ENCODE measurements around the gene UCN.

Gene UCN

DNA sequence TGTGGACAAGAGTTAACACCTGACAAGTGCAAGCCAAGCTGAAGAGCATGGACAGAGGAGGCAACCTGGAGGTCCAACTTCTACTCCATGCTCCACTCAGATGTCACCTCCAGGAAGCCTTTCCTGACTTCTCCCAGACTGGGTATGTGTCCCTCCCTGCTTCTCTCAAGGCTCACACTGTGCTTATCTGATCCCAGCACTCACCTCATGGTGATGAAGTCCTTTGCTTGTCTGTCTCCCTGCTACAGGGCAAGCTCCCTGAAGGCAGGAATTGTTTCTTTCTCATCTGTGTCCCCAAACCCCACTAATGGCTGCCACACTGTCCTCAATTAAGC is 42.7 kb downstream of the UCN start:
- no peak for DNase-seq
- H3K27ac Mint-ChIP-seq = no peak overlapping the region
- peak overlapping the region; percentile 24 for H3K4me3 Mint-ChIP-seq
- peaks cover 16% of the 10 kb centered on the region for H3K27me3 Mint-ChIP-seq (ENCODE audit: low read depth, poor library complexity)
- TF ChIP-seq, protein P1, sequence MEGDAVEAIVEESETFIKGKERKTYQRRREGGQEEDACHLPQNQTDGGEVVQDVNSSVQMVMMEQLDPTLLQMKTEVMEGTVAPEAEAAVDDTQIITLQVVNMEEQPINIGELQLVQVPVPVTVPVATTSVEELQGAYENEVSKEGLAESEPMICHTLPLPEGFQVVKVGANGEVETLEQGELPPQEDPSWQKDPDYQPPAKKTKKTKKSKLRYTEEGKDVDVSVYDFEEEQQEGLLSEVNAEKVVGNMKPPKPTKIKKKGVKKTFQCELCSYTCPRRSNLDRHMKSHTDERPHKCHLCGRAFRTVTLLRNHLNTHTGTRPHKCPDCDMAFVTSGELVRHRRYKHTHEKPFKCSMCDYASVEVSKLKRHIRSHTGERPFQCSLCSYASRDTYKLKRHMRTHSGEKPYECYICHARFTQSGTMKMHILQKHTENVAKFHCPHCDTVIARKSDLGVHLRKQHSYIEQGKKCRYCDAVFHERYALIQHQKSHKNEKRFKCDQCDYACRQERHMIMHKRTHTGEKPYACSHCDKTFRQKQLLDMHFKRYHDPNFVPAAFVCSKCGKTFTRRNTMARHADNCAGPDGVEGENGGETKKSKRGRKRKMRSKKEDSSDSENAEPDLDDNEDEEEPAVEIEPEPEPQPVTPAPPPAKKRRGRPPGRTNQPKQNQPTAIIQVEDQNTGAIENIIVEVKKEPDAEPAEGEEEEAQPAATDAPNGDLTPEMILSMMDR (IDR thresholded peaks at IDR 0.05) = no peak
- H3K9me3 Mint-ChIP-seq = no peaks in the 10 kb centered on the region
- H3K36me3 Mint-ChIP-seq (ENCODE audit: low read depth) = no peaks in the 10 kb centered on the region
- peaks cover 34% of the 10 kb centered on the region for H3K4me1 Mint-ChIP-seq

DNA sequence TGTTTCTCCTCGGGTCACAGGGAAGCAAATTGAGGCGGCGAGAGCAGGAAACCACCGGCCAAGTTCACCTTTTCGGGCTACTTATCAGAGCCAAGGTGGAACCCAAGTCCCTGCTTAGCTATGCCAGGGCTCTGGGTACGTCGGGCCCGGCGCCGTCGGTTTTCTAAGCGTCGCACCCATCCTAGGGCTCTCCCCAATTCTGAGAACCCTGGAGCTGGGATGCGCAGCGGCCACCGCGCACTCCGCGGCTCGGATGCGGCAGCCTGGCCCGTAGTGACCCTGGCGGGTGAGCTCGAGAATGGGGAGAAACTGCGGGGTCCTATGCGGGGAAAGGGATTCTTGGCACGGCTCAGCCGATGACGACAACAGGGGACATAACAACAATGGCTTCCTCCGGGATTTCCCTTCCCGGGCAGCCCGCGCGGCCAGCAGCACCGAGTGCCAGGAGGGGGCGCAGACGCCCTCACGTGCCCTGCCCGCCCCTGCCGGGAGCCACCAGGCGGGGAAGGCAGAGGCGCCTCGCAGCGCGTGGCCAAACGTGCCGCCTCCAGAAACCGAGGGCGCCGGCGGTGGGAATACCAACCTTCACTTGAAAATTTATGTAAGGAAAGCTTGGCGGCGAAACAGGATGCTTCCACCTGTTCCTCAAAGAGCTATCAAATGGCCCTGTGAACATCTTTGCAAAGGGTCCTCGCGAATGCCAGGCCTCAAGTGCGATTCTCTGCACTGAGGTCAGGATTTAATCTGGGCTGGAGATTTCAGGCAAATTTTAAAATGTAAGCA is 43.3 kb downstream of the UCN start:
- DNase-seq = peak; percentile 84
- no peak overlapping the region for H3K27ac Mint-ChIP-seq

DNA sequence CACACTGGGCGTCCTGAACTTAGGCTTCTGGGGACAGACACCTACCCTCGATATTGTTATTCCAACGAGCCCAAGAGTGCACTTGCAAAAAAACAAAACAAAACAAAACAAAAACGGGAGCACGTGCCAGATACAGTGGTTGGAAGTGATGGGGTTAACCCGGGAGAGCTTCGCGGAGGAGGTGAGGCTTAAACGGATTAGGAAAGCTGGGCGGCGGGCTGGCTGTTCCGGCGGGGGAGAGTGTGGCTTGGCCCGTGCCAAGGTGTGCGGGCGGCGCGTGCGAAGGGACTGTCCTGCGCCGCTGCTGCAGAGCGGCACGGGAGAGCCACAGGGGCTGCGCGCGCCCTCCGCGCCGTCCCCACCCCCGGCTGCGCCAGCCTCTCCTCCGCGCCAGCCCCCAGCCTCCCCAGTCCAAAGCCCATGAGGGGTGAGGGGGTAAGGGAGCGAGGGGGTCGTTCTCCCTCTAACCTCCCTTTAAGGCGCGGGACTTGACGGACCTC is 43.9 kb downstream of the UCN start:
- Mint-ChIP-seq H3K4me3 (peak overlapping the region; percentile 82), H3K27me3 (ENCODE audit: low read depth, poor library complexity) (peaks cover 28% of the 10 kb centered on the region), H3K36me3 (ENCODE audit: low read depth) (no peaks in the 10 kb centered on the region), H3K27ac (no peak overlapping the region), H3K4me1 (peaks cover 34% of the 10 kb centered on the region), H3K9me3 (no peaks in the 10 kb centered on the region)
- TF ChIP-seq, protein P1 (IDR thresholded peaks at IDR 0.05) = no peak
- DNase-seq = no peak

More for the DNA sequence above, 43.3 kb downstream of the UCN start:
- no peaks in the 10 kb centered on the region for H3K9me3 Mint-ChIP-seq
- peak overlapping the region; percentile 74 for H3K4me3 Mint-ChIP-seq
- peaks cover 22% of the 10 kb centered on the region for H3K27me3 Mint-ChIP-seq (ENCODE audit: low read depth, poor library complexity)
- H3K36me3 Mint-ChIP-seq (ENCODE audit: low read depth) = no peaks in the 10 kb centered on the region
- peaks cover 34% of the 10 kb centered on the region for H3K4me1 Mint-ChIP-seq
- TF ChIP-seq, protein P1 (IDR thresholded peaks at IDR 0.05) = peak; percentile 64

DNA sequence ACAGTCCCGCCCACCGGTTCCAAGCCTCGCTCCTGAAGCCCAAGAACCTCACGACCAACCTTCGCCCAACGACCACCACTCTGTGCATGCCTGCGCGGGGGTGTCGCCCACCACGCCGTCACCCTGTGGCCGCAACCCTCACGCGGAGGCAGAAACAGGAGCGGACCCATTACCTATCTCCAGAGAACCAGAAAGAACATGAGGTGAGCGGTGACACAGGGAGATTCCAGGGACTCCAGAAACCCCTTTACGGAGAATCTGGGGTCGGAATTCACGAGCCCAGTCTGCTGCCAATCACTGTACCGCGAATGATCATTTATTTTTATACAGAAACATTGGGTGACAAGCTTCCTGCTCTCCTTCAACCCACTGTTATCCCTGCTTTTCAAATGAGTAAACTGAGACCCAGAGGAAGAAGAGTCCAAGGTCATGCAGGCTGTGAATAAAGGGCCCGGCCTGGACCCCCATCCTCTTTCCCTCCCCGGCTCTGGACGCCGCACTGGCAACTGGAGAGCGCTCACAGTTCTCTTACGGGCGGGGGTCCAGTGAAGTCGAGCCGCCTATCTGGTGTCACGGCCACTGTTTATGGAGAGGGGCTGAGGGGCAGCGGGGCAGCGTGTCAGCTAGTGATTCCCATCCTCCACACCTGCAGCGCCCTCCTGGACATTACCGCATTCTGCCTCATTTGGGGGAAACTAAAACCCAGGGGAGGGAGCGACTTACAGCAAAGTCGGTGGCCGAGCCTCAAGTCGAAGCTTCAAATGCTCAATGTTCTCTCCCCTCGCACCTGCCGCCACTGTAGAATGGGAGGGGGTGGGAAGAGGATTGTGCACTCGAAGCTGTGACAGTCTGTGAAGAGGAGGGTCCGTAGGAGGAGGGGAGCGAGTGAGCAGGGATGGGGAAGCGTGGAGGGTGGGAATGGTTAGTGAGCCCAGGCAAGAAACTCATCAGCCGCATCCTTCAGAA is 44.7 kb downstream of the UCN start:
- TF ChIP-seq, protein P1 (IDR thresholded peaks at IDR 0.05) = no peak
- peak; percentile 32 for DNase-seq
- Mint-ChIP-seq H3K9me3 (no peaks in the 10 kb centered on the region), H3K27me3 (ENCODE audit: low read depth, poor library complexity) (peaks cover 35% of the 10 kb centered on the region), H3K27ac (no peak overlapping the region), H3K4me1 (peaks cover 34% of the 10 kb centered on the region), H3K36me3 (ENCODE audit: low read depth) (no peaks in the 10 kb centered on the region), H3K4me3 (peak overlapping the region; percentile 82)

DNA sequence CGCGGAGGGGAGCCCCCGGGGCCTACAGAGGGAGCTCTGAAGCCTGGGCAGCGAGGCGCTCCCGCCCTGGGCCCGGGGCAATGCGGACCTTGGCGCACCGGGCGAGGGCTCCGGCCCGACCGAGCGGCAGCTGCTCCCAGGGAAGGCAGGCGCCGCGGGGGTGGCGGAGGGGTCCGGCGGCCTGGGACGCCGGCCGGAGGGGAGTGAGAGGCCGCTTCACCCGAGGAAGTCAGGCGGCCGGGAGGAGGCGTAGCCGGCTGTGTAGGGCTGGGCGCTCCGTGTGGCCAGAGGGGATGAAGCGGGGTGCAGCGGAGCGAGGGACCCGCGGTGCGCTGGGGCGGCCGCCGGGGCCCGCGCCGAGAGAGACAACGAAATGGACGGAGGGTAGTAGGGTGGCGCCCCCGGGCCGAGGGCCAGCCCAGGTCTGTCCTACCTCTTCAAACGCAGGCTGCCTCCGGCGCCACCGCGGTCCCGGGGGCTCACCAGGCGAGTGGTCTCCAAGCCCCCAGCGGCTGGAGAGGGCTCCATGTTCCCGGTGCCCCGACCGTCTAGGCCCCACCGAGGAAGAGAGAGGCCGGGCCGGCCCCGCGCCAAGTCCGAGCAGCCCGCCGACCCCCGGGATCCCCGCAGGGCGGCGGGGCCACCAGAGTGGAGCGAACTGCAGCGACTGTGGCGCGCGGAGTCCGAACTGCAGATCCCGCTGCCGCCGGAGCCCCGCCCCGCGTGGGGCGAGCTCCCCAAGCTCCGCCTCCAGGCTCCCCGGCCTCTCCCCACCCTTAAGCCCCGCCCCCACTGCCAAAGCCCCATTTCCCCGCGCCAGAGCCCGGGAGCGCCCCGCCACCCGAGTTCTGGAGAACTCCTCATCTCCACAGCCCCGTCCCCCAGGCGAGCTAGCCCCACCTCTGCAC is 45.6 kb downstream of the UCN start, which contains the start of gene SLC30A3:
Gene SLC30A3, minus strand, starts transcription at position 669 of the 908 bp plus-strand sequence. Its CDS starts 141 bp downstream, at position 528.
- Mint-ChIP-seq H3K4me3 (peak within 1 kb of the TSS; percentile 82), H3K4me1 (peaks cover 34% of the 10 kb centered on the region), H3K36me3 (ENCODE audit: low read depth) (no peaks in the 10 kb centered on the region), H3K27ac (no peak within 1 kb of the TSS), H3K27me3 (ENCODE audit: low read depth, poor library complexity) (peaks cover 44% of the 10 kb centered on the region), H3K9me3 (no peaks in the 10 kb centered on the region)
- peak; percentile 78 for DNase-seq
- TF ChIP-seq, protein P1 (IDR thresholded peaks at IDR 0.05) = no peak

All from nephron progenitor cell (in vitro differentiated cells).